DMS79 treated with DMSO at 0.1 percent for 48 hours (cell line): ENCODE measurements around the gene ALPP.
"Not testable (repeated sequence)": the region's sequence is repeated elsewhere in the genome, so short reads cannot be mapped to it uniquely, and the experiment has no call there.

Experiments used
- DNase-seq: peaks from one replicate; lab custom pipeline; 2025; lab: John Stamatoyannopoulos, UW

The ALPP gene

GRCh38 chr2:232422051-232422450 lies 43.5 kb downstream of the ALPP start:
- no peak for DNase-seq

- DNase-seq, result not testable (repeated sequence)
Observed at GRCh38 chr2:232422996-232423395, 44.4 kb downstream of the ALPP start.

- not testable (repeated sequence) for DNase-seq
Observed at GRCh38 chr2:232423407-232423806, 44.9 kb downstream of the ALPP start.

DNA sequence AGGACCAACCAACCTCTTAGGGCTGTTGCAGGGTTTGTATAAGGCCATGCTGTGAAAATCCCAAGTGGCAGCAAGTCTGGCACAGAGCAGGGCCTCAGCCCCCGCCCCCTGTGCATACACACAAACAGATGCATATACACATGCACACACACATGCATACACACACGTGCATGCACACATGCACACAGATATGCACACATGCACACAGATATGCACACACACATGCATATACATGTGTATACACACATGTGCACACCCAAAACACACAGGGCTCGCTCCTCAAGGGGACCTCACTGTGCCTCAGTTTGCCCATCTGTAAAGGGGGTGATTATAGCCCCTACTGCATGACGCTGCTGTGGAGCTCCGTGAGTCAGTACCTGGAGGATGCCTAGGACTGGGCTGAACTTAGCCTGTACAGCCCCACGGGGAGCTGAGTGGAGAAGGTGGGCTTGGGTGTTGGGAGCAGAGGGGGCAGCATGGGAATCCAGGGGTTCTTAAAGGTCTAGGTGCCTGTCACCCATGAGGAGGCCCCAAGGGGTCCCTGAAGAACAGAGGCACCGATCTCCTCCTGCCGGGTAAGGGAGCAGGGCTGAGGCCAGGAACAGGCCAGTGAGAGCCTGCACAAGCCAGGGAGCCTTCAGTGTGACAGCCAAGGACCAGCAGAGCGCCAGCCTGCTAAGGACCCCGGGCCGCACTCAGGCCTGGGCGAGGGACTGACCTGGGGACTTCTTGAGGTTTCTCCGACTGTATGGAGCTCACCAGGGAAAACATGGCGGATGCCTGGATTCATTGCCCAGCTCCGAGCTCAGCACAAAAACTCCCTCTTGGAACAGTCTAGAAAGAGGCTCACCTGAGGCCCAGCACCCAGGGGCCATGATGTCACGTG lies 53.4 kb downstream of the ALPP start:
- DNase-seq, result no peak
